OCI-LY1 (cell line): ENCODE data around the gene CCNG2.

Experiments used
- CTCF ChIP-seq: fragments of 200-600 bp; sonication (generic), shearing (Covaris generic); IDR thresholded peaks from 2 replicates; pipeline ENCODE4 v1.5.1; 2017; ENCODE audit warnings: mild to moderate bottlenecking, antibody characterized with exemption, low read length, moderate library complexity, mixed read lengths
- EZH2 ChIP-seq: fragments of 200-600 bp; sonication (generic), shearing (Covaris generic); IDR thresholded peaks from 2 replicates; pipeline ENCODE4 v1.8.0; 2017; ENCODE audit warnings: borderline replicate concordance, mixed run types, mild to moderate bottlenecking, antibody characterized with exemption, low read length, moderate library complexity, mixed read lengths

GRCh38 chr4:77122656-77123055 is 34.4 kb upstream of the CCNG2 start:
- TF ChIP-seq CTCF (no peak), EZH2 (no peak)
